ENCODE results near the gene ADGRG6. TPM values are rescaled to one million over a fixed set of nuclear protein-coding genes. Genes with fewer than 3 reads are reported as not detected.
A peak's percentile ranks its signal among the peaks of the same experiment; 100 is the strongest.

The ADGRG6 gene
- total and polyA plus RNA-seq, 2 donors (not counting 3 experiments of a cell fraction or from before 2014, with no cell fraction given): 99.3 to 166 TPM

- dilution Hi-C loops (cut with MboI; ENCODE audit: extremely low pct_ligation_motif_present, low sequenced_read_pairs): no loop called here
- H3K4me3 ChIP-seq (replicated peaks in 1 of 3; ENCODE audit: insufficient read depth in 1 of 3, low read depth in 1 of 3, low read length in 3 of 3): no peak overlapping the region
These were observed 36.3 kb upstream of the ADGRG6 start for GRCh38 chr6:142265476-142265875.

More at GRCh38 chr6:142265476-142265875, 36.3 kb upstream of the ADGRG6 start:
- TF ChIP-seq POLR2A (IDR thresholded peaks at IDR 0.05; ENCODE audit: low read depth, low read length) (no peak), GATA2 (IDR thresholded peaks at IDR 0.05; ENCODE audit: insufficient read depth, insufficient read length, low read depth, low read length) (no peak), FOS (IDR thresholded peaks at IDR 0.05; ENCODE audit: borderline replicate concordance, insufficient read depth, low read length) (no peak), CTCF (IDR thresholded peaks at IDR 0.05; ENCODE audit: extremely low read depth in 1 of 2, insufficient read depth in 1 of 2, low read depth in 1 of 2, low read length in 2 of 2) (no peak)
- Histone ChIP-seq H2AFZ (ENCODE audit: low read depth, low read length) (peak overlapping the region; percentile 93), H4K20me1 (replicated peaks; ENCODE audit: control insufficient read depth, extremely low read depth, insufficient read depth, low read length) (no peaks in the 10 kb centered on the region), H3K4me2 (ENCODE audit: insufficient read depth, low read length) (no peak overlapping the region), H3K79me2 (ENCODE audit: control insufficient read depth, insufficient read depth, low read length) (no peaks in the 10 kb centered on the region), H3K36me3 (ENCODE audit: control insufficient read depth in 2 of 2, extremely low read depth in 1 of 2, insufficient read depth in 2 of 2, low read length in 2 of 2) (no peaks in the 10 kb centered on the region), H3K4me1 (ENCODE audit: control insufficient read depth, extremely low read depth, insufficient read depth, low read length) (peaks cover 3% of the 10 kb centered on the region), H3K27me3 (ENCODE audit: control insufficient read depth in 2 of 2, insufficient read depth in 2 of 2, low read length in 2 of 2) (no peaks in the 10 kb centered on the region), H3K9me1 (replicated peaks; ENCODE audit: control insufficient read depth, extremely low read depth, insufficient read depth, low read length) (no peaks in the 10 kb centered on the region), H3K27ac (ENCODE audit: insufficient read depth, low read depth, low read length) (no peak overlapping the region), H3K9me3 (replicated peaks; ENCODE audit: control insufficient read depth, insufficient read depth, low read length) (no peaks in the 10 kb centered on the region), H3K9ac (replicated peaks; ENCODE audit: extremely low read depth, insufficient read depth, low read length) (no peak overlapping the region)
- BruUV-seq (replicated peaks): no TSS peak
- intact Hi-C loops (cut with micrococcal nuclease): no loop called here
- FAIRE-seq (no peak), DNase-seq (ENCODE audit: low read depth, low spot score) (no peak)
- POLR2A ChIA-PET: no interaction called here
- CTCF ChIA-PET: interaction anchor here (0.8 to 1.5 kb wide), 2 partner anchors 10 to 33 kb away, joined by 4 read pairs; no protein-coding TSS in a partner anchor

Measured in endothelial cell of umbilical vein (primary cell).